ENCODE data around the gene GNAZ.

The GNAZ gene

DNA sequence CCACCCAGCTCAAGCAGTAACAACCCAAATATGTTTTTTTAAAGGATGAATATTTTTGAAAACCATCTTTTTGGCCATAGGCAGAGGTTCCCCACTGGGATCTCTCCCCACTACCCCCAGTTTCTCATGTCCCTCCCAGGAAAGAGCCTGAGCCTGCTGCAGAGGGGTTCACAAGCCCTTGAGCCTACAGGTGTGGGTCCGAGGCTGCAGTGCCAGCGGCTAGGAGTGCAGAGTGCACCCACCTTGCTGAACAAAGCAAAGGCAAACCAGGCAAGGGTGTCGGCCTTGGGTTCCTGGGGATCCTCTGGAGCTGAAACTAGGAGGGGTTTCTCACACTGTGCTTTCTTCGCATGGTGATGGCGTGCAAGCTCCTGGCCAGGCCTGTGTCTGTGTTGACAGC is 35.0 kb downstream of the GNAZ start:
- H3K9ac ChIP-seq (ENCODE audit: low read length) = no peak overlapping the region
- H2AFZ ChIP-seq (ENCODE audit: low read depth, low read length, severe bottlenecking) = no peak overlapping the region
- no peak overlapping the region for H3K4me3 ChIP-seq (ENCODE audit: insufficient read depth, low read length, poor library complexity, severe bottlenecking)
- H4K20me1 ChIP-seq (ENCODE audit: low read depth, low read length) = no peaks in the 10 kb centered on the region
- no peaks in the 10 kb centered on the region for H3K9me3 ChIP-seq (ENCODE audit: insufficient read depth, low read length)
- no peaks in the 10 kb centered on the region for H3K27me3 ChIP-seq (ENCODE audit: low read length)
- H3K4me2 ChIP-seq (ENCODE audit: low read depth, low read length, poor library complexity, severe bottlenecking) = no peak overlapping the region
- H3K9me2 ChIP-seq (replicated peaks; ENCODE audit: insufficient read depth, low read length) = no peaks in the 10 kb centered on the region
- H3K27ac ChIP-seq (ENCODE audit: low read depth, low read length) = no peak overlapping the region
- TF ChIP-seq EZH2phosphoT487 (conservative IDR thresholded peaks at IDR 0.05; ENCODE audit: low read length) = no peak
- H3F3A ChIP-seq (ENCODE audit: insufficient read depth) = no peaks in the 10 kb centered on the region
- no peaks in the 10 kb centered on the region for H3K36me3 ChIP-seq (ENCODE audit: low read length)
- no peaks in the 10 kb centered on the region for H3K79me2 ChIP-seq (ENCODE audit: insufficient read depth, low read length)

- Histone ChIP-seq H3K9ac (ENCODE audit: low read length) (no peak overlapping the region), H3K9me3 (ENCODE audit: insufficient read depth, low read length) (no peaks in the 10 kb centered on the region), H3K27me3 (ENCODE audit: low read length) (no peaks in the 10 kb centered on the region), H3K27ac (ENCODE audit: low read depth, low read length) (no peak overlapping the region), H3K36me3 (ENCODE audit: low read length) (no peaks in the 10 kb centered on the region), H3K4me3 (ENCODE audit: insufficient read depth, low read length, poor library complexity, severe bottlenecking) (no peak overlapping the region), H3K9me2 (replicated peaks; ENCODE audit: insufficient read depth, low read length) (no peaks in the 10 kb centered on the region), H3F3A (ENCODE audit: insufficient read depth) (no peaks in the 10 kb centered on the region), H3K4me2 (ENCODE audit: low read depth, low read length, poor library complexity, severe bottlenecking) (no peak overlapping the region), H3K79me2 (ENCODE audit: insufficient read depth, low read length) (no peaks in the 10 kb centered on the region), H2AFZ (ENCODE audit: low read depth, low read length, severe bottlenecking) (no peak overlapping the region), H4K20me1 (ENCODE audit: low read depth, low read length) (no peaks in the 10 kb centered on the region)
- TF ChIP-seq CTCF (IDR thresholded peaks at IDR 0.05; ENCODE audit: insufficient read depth, low read length, poor library complexity, severe bottlenecking) = no peak
- no peak for TF ChIP-seq EZH2phosphoT487 (conservative IDR thresholded peaks at IDR 0.05; ENCODE audit: low read length)
These were observed 35.6 kb downstream of the GNAZ start for GRCh38 chr22:23105919-23106318.

DNA sequence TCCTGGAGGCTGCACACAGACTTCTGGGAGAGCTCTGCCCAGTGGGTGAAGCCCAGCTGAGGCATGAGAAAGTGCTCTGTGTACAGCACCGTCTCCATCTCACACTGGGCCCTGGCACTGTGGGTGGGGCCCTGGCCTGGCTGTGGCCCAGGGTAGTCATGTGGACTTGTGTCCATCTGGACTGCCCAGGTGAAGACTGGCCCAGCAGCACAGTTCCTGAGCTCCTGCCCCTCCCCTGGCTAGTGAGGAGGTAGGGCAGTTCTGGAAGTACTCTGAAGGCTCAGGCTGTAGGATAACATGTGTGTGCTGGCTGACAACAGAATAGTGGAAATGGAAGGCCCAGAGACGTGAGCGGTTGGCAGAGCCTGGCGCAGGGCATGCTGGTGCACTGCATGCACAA is 36.0 kb downstream of the GNAZ start:
- H3K4me3 ChIP-seq (ENCODE audit: insufficient read depth, low read length, poor library complexity, severe bottlenecking) = no peak overlapping the region
- no peaks in the 10 kb centered on the region for H3K9me3 ChIP-seq (ENCODE audit: insufficient read depth, low read length)
- no peaks in the 10 kb centered on the region for H3K27me3 ChIP-seq (ENCODE audit: low read length)
- no peak overlapping the region for H2AFZ ChIP-seq (ENCODE audit: low read depth, low read length, severe bottlenecking)
- no peak overlapping the region for H3K9ac ChIP-seq (ENCODE audit: low read length)
- no peaks in the 10 kb centered on the region for H3F3A ChIP-seq (ENCODE audit: insufficient read depth)
- no peaks in the 10 kb centered on the region for H3K9me2 ChIP-seq (replicated peaks; ENCODE audit: insufficient read depth, low read length)
- no peak overlapping the region for H3K27ac ChIP-seq (ENCODE audit: low read depth, low read length)
- H3K79me2 ChIP-seq (ENCODE audit: insufficient read depth, low read length) = no peaks in the 10 kb centered on the region
- H4K20me1 ChIP-seq (ENCODE audit: low read depth, low read length) = no peaks in the 10 kb centered on the region
- TF ChIP-seq CTCF (IDR thresholded peaks at IDR 0.05; ENCODE audit: insufficient read depth, low read length, poor library complexity, severe bottlenecking) = no peak
- H3K36me3 ChIP-seq (ENCODE audit: low read length) = no peaks in the 10 kb centered on the region
- no peak overlapping the region for H3K4me2 ChIP-seq (ENCODE audit: low read depth, low read length, poor library complexity, severe bottlenecking)

- Histone ChIP-seq H4K20me1 (ENCODE audit: low read depth, low read length) (no peaks in the 10 kb centered on the region), H3K4me3 (ENCODE audit: insufficient read depth, low read length, poor library complexity, severe bottlenecking) (no peak overlapping the region), H3K27me3 (ENCODE audit: low read length) (no peaks in the 10 kb centered on the region), H3K9me3 (ENCODE audit: insufficient read depth, low read length) (no peaks in the 10 kb centered on the region), H3K27ac (ENCODE audit: low read depth, low read length) (no peak overlapping the region), H2AFZ (ENCODE audit: low read depth, low read length, severe bottlenecking) (no peak overlapping the region), H3K79me2 (ENCODE audit: insufficient read depth, low read length) (no peaks in the 10 kb centered on the region), H3K9ac (ENCODE audit: low read length) (no peak overlapping the region), H3F3A (ENCODE audit: insufficient read depth) (no peaks in the 10 kb centered on the region), H3K4me2 (ENCODE audit: low read depth, low read length, poor library complexity, severe bottlenecking) (no peak overlapping the region), H3K36me3 (ENCODE audit: low read length) (no peaks in the 10 kb centered on the region), H3K9me2 (replicated peaks; ENCODE audit: insufficient read depth, low read length) (no peaks in the 10 kb centered on the region)
- TF ChIP-seq EZH2phosphoT487 (conservative IDR thresholded peaks at IDR 0.05; ENCODE audit: low read length) (no peak), CTCF (IDR thresholded peaks at IDR 0.05; ENCODE audit: insufficient read depth, low read length, poor library complexity, severe bottlenecking) (no peak)
These were observed 36.6 kb downstream of the GNAZ start for GRCh38 chr22:23106906-23107367.

All from SU-DHL-6 (cell line).